Measurements from ENCODE around the gene ZBTB5. TPM values are rescaled to one million over a fixed set of nuclear protein-coding genes. Genes with fewer than 3 reads are reported as not detected.
"Not testable (repeated sequence)": the region's sequence is repeated elsewhere in the genome, so short reads cannot be mapped to it uniquely, and the experiment has no call there.

Gene ZBTB5
- total and polyA plus RNA-seq, 9 donors = 7.4 to 13.7 (median 11.8) TPM

- 84 to 87% (median 86%) methylated on average over 15 of the region's 15 CpGs for WGBS, 3 donors
- Histone ChIP-seq H3K4me3 (no peak overlapping the region), H3K9me3 (no peaks in the 10 kb centered on the region), H3K36me3 (no peaks in the 10 kb centered on the region), H3K4me1 (ENCODE audit: insufficient read depth) (no peaks in the 10 kb centered on the region), H3K27me3 (no peaks in the 10 kb centered on the region), H3K27ac (no peak overlapping the region)
- no peak for DNase-seq
- TF ChIP-seq EP300 (IDR thresholded peaks at IDR 0.05) (no peak), CTCF (IDR thresholded peaks at IDR 0.05) (no peak), POLR2A (IDR thresholded peaks at IDR 0.05) (no peak)
- intact Hi-C loops (cut with DNase I) = no loop called here
Measured at GRCh38 chr9:37511016-37512010, 46.1 kb upstream of the ZBTB5 start.

- DNase-seq; H3K36me3 ChIP-seq; H3K9me3 ChIP-seq; H3K4me3 ChIP-seq; H3K27ac ChIP-seq; H3K4me1 ChIP-seq (ENCODE audit: insufficient read depth); H3K27me3 ChIP-seq; intact Hi-C loops (cut with DNase I): not testable (repeated sequence)
- 79 to 84% (median 81%) methylated on average over 5 of the region's 5 CpGs for WGBS, 3 donors
Measured at GRCh38 chr9:37510053-37510452, 44.8 kb upstream of the ZBTB5 start.

GRCh38 chr9:37509536-37509935, 44.3 kb upstream of the ZBTB5 start:
- intact Hi-C loops (cut with DNase I) = no loop called here
- no peaks in the 10 kb centered on the region for H3K36me3 ChIP-seq
- H3K9me3 ChIP-seq = no peaks in the 10 kb centered on the region
- H3K27ac ChIP-seq = no peak overlapping the region
- TF ChIP-seq POLR2A (IDR thresholded peaks at IDR 0.05) = no peak
- TF ChIP-seq CTCF (IDR thresholded peaks at IDR 0.05) = no peak
- TF ChIP-seq EP300 (IDR thresholded peaks at IDR 0.05) = no peak
- no peaks in the 10 kb centered on the region for H3K4me1 ChIP-seq (ENCODE audit: insufficient read depth)
- H3K4me3 ChIP-seq = no peak overlapping the region
- DNase-seq = no peak
- no peaks in the 10 kb centered on the region for H3K27me3 ChIP-seq
- 81 to 85% (median 85%) methylated on average over 7 of the region's 7 CpGs for WGBS, 3 donors

GRCh38 chr9:37508834-37509206, 43.6 kb upstream of the ZBTB5 start:
- no peak overlapping the region for H3K27ac ChIP-seq
- H3K36me3 ChIP-seq = no peaks in the 10 kb centered on the region
- no peak for DNase-seq
- TF ChIP-seq POLR2A (IDR thresholded peaks at IDR 0.05) (no peak), CTCF (IDR thresholded peaks at IDR 0.05) (no peak), EP300 (IDR thresholded peaks at IDR 0.05) (no peak)
- H3K9me3 ChIP-seq = no peaks in the 10 kb centered on the region
- intact Hi-C loops (cut with DNase I) = no loop called here
- no peaks in the 10 kb centered on the region for H3K4me1 ChIP-seq (ENCODE audit: insufficient read depth)
- no peak overlapping the region for H3K4me3 ChIP-seq
- 89 to 94% (median 90%) methylated on average over 3 of the region's 3 CpGs for WGBS, 3 donors
- no peaks in the 10 kb centered on the region for H3K27me3 ChIP-seq

All from ovary (tissue), 9 donors.